ENCODE results near the gene CCDC59.

DNA sequence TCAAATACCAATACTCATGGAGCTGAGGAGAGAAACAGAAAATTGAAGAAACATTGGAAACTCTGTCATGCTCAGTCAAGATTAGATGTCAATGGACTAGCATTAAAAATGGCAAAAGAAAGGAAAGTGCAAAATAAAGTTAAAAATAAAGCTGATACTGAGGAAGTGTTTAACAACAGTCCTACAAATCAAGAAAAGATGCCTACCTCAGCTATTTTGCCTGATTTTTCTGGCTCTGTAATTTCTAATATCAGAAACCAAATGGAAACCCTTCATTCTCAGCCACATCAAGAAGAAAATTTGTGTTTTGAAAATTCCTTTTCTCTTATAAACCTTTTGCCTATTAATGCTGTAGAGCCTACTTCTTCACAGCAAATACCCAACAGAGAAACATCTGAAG, 40.7 kb upstream of the CCDC59 start:
- TF ChIP-seq CTCF (IDR thresholded peaks at IDR 0.05) (no peak), POLR2A (IDR thresholded peaks at IDR 0.05) (no peak)
